Testis (tissue), 2 donors: ENCODE measurements around the gene TTLL11.

Source experiments
- POLR2A ChIP-seq: fragments of 450-650 bp; IDR thresholded peaks from one replicate; pipeline ENCODE4 v1.6.1; 2017; ENCODE audit warnings: antibody characterized with exemption, mild to moderate bottlenecking, moderate library complexity
- TF ChIP-seq, protein P1 (sequence below), 3 experiments: fragments of 450-650 bp in 2 of 3; fragments of 200-600 bp in 1 of 3; sonication (generic) in 1 of 3; IDR thresholded peaks; one replicate each; pipeline ENCODE4 v1.5.1; 2016 to 2019; ENCODE audit warnings: antibody characterized with exemption in 3 of 3, mild to moderate bottlenecking in 2 of 3, moderate library complexity in 1 of 3

DNA sequence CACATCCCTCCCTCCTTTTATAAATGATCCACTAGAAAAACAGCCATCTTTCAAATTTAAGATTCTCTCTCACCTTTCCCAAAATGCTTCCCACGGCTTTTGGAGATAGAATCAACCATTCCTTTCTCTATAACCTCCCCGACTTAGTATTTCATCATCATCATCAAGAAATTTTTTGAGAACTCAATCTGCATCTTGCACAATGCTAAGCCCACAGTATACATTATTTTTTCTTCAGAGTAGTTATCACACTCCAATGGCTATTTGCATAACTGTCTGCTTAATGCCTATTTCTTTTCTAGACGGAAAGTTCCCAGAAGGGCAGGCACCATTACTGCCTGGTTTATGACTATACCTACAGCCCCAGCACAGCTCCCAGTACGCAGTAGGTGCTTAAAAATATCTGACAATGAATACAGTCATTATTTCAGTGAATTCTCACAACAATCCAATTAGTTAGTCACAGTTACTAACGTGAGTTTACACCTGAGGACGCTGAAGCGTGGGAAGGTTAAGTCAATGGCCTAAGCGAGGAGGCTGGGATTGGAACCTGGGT lies 212.7 kb downstream of the TTLL11 start:
- TF ChIP-seq, protein P1, sequence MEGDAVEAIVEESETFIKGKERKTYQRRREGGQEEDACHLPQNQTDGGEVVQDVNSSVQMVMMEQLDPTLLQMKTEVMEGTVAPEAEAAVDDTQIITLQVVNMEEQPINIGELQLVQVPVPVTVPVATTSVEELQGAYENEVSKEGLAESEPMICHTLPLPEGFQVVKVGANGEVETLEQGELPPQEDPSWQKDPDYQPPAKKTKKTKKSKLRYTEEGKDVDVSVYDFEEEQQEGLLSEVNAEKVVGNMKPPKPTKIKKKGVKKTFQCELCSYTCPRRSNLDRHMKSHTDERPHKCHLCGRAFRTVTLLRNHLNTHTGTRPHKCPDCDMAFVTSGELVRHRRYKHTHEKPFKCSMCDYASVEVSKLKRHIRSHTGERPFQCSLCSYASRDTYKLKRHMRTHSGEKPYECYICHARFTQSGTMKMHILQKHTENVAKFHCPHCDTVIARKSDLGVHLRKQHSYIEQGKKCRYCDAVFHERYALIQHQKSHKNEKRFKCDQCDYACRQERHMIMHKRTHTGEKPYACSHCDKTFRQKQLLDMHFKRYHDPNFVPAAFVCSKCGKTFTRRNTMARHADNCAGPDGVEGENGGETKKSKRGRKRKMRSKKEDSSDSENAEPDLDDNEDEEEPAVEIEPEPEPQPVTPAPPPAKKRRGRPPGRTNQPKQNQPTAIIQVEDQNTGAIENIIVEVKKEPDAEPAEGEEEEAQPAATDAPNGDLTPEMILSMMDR (IDR thresholded peaks at IDR 0.05), result no peak
- no peak for TF ChIP-seq POLR2A
